C4-2B (cell line): ENCODE data around the gene OTOS.

Source experiments
- H3K27ac ChIP-seq: fragments of 450-650 bp; 2 replicates; pipeline ENCODE4 v1.5.1; 2017
- CTCF ChIP-seq: fragments of 450-650 bp; conservative IDR thresholded peaks from 2 replicates; pipeline ENCODE4 v1.5.1; 2017; ENCODE audit warnings: mild to moderate bottlenecking
- ZFX ChIP-seq: fragments of 450-650 bp; IDR thresholded peaks from 2 replicates; pipeline ENCODE4 v1.6.1; 2017

OTOS gene

GRCh38 chr2:240166761-240167587 is 26.5 kb upstream of the OTOS start:
- no peak overlapping the region for H3K27ac ChIP-seq
- no peak for TF ChIP-seq ZFX
- TF ChIP-seq CTCF: no peak

GRCh38 chr2:240166191-240166590 is 25.7 kb upstream of the OTOS start:
- TF ChIP-seq CTCF: no peak
- TF ChIP-seq ZFX: no peak
- no peak overlapping the region for H3K27ac ChIP-seq

GRCh38 chr2:240165661-240166060 is 25.2 kb upstream of the OTOS start:
- no peak for TF ChIP-seq ZFX
- no peak for TF ChIP-seq CTCF
- no peak overlapping the region for H3K27ac ChIP-seq

GRCh38 chr2:240165034-240165433 is 24.6 kb upstream of the OTOS start:
- TF ChIP-seq ZFX (no peak), CTCF (no peak)

GRCh38 chr2:240164586-240164985 is 24.1 kb upstream of the OTOS start:
- no peak for TF ChIP-seq CTCF
- TF ChIP-seq ZFX: no peak
- H3K27ac ChIP-seq: no peak overlapping the region

More at GRCh38 chr2:240165034-240165433, 24.6 kb upstream of the OTOS start:
- H3K27ac ChIP-seq: no peak overlapping the region

- TF ChIP-seq ZFX: no peak
- TF ChIP-seq CTCF: no peak
- no peak overlapping the region for H3K27ac ChIP-seq
Observed at GRCh38 chr2:240163844-240164574, 23.6 kb upstream of the OTOS start.
